Measurements from ENCODE around the gene CYB561D2. TPM values are rescaled to one million over a fixed set of nuclear protein-coding genes. Genes with fewer than 3 reads are reported as not detected.

Gene CYB561D2
- total and polyA plus RNA-seq, 2 donors (not counting 1 experiment from before 2014, with no cell fraction given) = 39.5 to 78.9 TPM

DNA sequence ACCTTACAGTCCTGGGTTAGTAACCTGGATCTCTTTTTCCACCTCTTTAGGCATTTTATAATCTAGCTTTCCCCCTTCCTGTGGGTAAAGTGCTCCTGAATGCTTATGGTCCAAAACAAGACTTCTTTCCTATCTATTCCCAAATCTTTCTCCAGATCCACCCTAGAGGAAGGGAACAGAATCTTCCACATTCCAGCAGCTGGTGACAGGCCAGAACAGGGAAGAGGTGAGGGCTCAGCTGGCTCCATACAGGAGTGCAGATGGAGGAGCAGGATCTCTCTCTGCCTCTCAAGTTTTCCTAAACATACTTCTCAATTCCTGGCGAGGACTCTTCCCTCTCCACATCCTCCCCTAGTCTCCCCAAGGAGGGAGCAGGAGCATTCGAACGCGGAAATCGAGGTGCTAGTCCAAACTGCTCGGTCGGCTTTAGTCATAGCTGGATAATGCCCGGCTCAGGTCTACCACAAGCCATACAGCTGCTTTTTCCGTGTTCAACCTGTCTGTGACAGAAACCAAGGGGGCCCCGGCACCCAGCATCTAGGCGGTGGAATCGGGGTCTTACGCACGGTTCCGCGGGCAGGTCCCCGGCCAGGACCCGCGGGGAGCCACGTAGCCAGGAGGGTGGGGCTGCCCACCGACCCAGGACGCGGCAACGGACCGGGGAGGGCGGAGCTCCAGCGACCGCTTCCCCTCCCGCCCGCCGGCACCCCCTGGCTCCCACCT is 14.0 kb upstream of the CYB561D2 start:
- peak overlapping the region; percentile 74 for H2AFZ ChIP-seq (ENCODE audit: insufficient read depth, low read depth, low read length, poor library complexity, severe bottlenecking)
- H3K27me3 ChIP-seq (replicated peaks in 1 of 4; ENCODE audit: control extremely low read depth in 1 of 4, control insufficient read depth in 3 of 4, insufficient read depth in 4 of 4, low read length in 3 of 4) = no peaks in the 10 kb centered on the region
- peak overlapping the region; percentile 90 for H3K4me2 ChIP-seq (replicated peaks; ENCODE audit: low read depth, low read length, poor library complexity, severe bottlenecking)
- H3K9ac ChIP-seq (ENCODE audit: low read length) = peak overlapping the region; percentile 89
- WGBS (ENCODE audit: insufficient coverage) = 3% methylated on average over 31 of the region's 31 CpGs
- Mint-ChIP-seq H3K4me1 (peaks cover 55% of the 10 kb centered on the region), H3K4me3 (peak overlapping the region; percentile 96), H3K27ac (peak overlapping the region; percentile 99), H3K27me3 (no peaks in the 10 kb centered on the region), H3K9me3 (ENCODE audit: insufficient read depth) (no peaks in the 10 kb centered on the region)
- H3K36me3 ChIP-seq (replicated peaks in 1 of 2; ENCODE audit: control extremely low read depth in 1 of 2, control insufficient read depth in 1 of 2, extremely low read depth in 1 of 2, insufficient read depth in 2 of 2, low read length in 1 of 2) = peaks cover 0 to 26% of the 10 kb centered on the region in 2 experiments
- no peaks in the 10 kb centered on the region for H3K9me3 ChIP-seq (ENCODE audit: control extremely low read depth in 1 of 3, control insufficient read depth in 2 of 3, insufficient read depth in 1 of 3, low read length in 2 of 3)
- ATAC-seq (ENCODE audit: low read depth) = peak; percentile 28
- CTCF ChIA-PET = interaction anchor here (0.7 to 3.9 kb wide), 16 partner anchors 9 to 206 kb away, joined by 3 to 37 read pairs (median 4); partner anchors contain the start of genes CYB561D2, HYAL2, HYAL3 and IFRD2
- POLR2A ChIA-PET = interaction anchor here (0.6 to 6.1 kb wide), 16 partner anchors 7 to 1818 kb away, joined by 3 to 96 read pairs (median 7); partner anchors contain the start of genes ABHD14B, C3orf18, CYB561D2 and HEMK1
- H4K20me1 ChIP-seq (ENCODE audit: control insufficient read depth, insufficient read depth, low read length, poor library complexity, severe bottlenecking) = peaks cover 38% of the 10 kb centered on the region
- intact Hi-C loops (cut with micrococcal nuclease) = loop anchor here (1.0 to 5.0 kb wide), 8 partner anchors 8 to 99 kb away; partner anchors contain the start of genes CYB561D2, GNAI2, HYAL3 and NAA80
- H3K79me2 ChIP-seq (ENCODE audit: control insufficient read depth, insufficient read depth, low read length) = peaks cover 73% of the 10 kb centered on the region
- H3K4me1 ChIP-seq (ENCODE audit: control insufficient read depth in 2 of 2, insufficient read depth in 2 of 2, low read length in 2 of 2) = peaks cover 36 to 70% of the 10 kb centered on the region in 2 donors
- TF ChIP-seq, protein P1, sequence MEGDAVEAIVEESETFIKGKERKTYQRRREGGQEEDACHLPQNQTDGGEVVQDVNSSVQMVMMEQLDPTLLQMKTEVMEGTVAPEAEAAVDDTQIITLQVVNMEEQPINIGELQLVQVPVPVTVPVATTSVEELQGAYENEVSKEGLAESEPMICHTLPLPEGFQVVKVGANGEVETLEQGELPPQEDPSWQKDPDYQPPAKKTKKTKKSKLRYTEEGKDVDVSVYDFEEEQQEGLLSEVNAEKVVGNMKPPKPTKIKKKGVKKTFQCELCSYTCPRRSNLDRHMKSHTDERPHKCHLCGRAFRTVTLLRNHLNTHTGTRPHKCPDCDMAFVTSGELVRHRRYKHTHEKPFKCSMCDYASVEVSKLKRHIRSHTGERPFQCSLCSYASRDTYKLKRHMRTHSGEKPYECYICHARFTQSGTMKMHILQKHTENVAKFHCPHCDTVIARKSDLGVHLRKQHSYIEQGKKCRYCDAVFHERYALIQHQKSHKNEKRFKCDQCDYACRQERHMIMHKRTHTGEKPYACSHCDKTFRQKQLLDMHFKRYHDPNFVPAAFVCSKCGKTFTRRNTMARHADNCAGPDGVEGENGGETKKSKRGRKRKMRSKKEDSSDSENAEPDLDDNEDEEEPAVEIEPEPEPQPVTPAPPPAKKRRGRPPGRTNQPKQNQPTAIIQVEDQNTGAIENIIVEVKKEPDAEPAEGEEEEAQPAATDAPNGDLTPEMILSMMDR (IDR thresholded peaks at IDR 0.05) = no peak
- TF ChIP-seq EZH2 (IDR thresholded peaks at IDR 0.05; ENCODE audit: borderline replicate concordance, insufficient read depth, low read depth, low read length, poor library complexity, severe bottlenecking) = no peak
- H3K4me3 ChIP-seq (ENCODE audit: control extremely low read depth in 1 of 5, extremely low read depth in 1 of 5, insufficient read depth in 1 of 5, low read depth in 2 of 5, low read length in 4 of 5) = peak overlapping the region; percentile 39 to 86 (median 68)
- DNase-seq = no peak
- peak overlapping the region; percentile 97 to 98 for H3K27ac ChIP-seq (ENCODE audit: low read length in 2 of 2)

Data from B cell (primary cell).